IgD-negative memory B cell (primary cell): Measurements from ENCODE around the gene SRD5A1. TPM values are rescaled to one million over a fixed set of nuclear protein-coding genes. Genes with fewer than 3 reads are reported as not detected.
"Not testable (repeated sequence)": the region's sequence is repeated elsewhere in the genome, so short reads cannot be mapped to it uniquely, and the experiment has no call there.

Experiments
- H3K27ac Mint-ChIP-seq, 3 donors: one replicate each; pipeline ENCODE4 v1.8.0; 2020 to 2022; ENCODE audit warnings: mild to moderate bottlenecking in 3 of 3, mixed read lengths in 3 of 3, moderate library complexity in 1 of 3
- H3K27me3 Mint-ChIP-seq: one replicate; pipeline ENCODE4 v1.8.0; 2021; ENCODE audit warnings: mixed read lengths
- H3K36me3 Mint-ChIP-seq: one replicate; pipeline ENCODE4 v1.8.0; 2020; ENCODE audit warnings: mild to moderate bottlenecking, mixed read lengths
- H3K4me1 Mint-ChIP-seq, 3 donors: one replicate each; pipeline ENCODE4 v1.8.0; 2020 to 2022; ENCODE audit warnings: mixed read lengths in 3 of 3, mild to moderate bottlenecking in 1 of 3
- H3K4me3 Mint-ChIP-seq, 4 donors: one replicate each; pipeline ENCODE4 v1.8.0; 2020 to 2022; ENCODE audit warnings: mild to moderate bottlenecking in 4 of 4, mixed read lengths in 4 of 4, moderate library complexity in 3 of 4
- H3K9me3 Mint-ChIP-seq, 3 donors: one replicate each; pipeline ENCODE4 v1.8.0; 2020 to 2021; ENCODE audit warnings: mixed read lengths in 3 of 3, mild to moderate bottlenecking in 1 of 3
- polyA plus RNA-seq: library from polyadenylated mRNA; unstranded; fragments of 300-500 nt; fragmentation: Illumina TruSeq; gene quantifications from one replicate; pipeline ENCODE4 v1.2.3, GENCODE V29; 2021

Gene SRD5A1
- polyA plus RNA-seq, 1 donor from 2014 or later, result 14.9 TPM

DNA sequence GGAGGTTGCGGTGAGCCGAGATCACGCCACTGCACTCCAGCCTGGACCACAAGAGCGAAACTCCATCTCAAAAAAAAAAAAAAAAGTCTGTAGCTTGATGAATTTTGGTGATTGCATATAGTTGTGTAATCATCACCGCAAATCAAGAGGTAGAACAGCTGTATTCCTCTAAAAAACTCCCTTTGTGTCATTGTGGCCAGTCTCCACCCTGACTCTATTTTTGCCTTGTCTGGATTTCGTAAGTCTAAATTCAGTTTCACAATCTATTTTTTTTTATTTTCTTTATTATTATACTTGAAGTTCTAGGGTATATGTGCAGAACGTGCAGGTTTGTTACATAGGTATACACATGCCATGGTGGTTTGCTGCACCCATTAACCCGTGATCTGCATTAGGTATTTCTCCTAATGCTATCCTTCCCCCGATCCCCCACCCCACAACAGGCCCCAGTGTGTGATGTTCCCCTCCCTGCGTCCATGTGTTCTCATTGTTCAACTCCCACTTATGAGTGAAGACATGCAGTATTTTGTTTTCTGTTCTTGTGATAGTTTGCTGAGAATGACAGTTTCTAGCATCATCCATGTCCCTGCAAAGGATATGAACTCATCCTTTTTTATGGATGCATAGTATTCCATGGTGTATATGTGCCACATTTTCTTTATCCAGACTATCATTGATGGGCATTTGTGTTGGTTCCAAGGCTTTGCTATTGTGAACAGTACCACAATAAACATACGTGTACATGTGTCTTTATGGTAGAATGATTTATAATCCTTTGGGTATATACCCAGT is 12.5 kb downstream of the SRD5A1 start:
- H3K27me3 Mint-ChIP-seq, H3K4me3 Mint-ChIP-seq: not testable (repeated sequence)

DNA sequence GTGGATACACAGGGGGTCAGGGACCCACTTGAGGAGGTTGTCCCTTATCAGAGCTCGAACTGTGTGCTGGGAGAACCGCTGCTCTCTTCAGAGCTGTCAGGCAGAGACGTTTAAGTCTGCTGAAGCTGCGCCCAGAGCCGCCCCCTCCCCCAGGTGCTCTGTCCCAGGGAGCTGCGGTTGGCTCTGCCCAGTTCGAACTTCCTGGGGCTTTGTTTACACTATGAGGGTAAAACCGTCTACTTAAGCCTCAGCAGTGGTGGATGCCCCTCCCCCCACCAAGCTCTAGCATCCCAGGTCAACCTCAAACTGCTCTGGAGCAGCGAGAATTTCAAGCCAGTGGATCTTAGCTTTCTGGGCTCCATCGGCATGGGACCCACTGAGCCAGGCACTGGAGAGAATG is 15.9 kb downstream of the SRD5A1 start:
- H3K4me1 Mint-ChIP-seq, result peaks cover 12 to 16% (median 16%) of the 10 kb centered on the region in 3 donors

More for the DNA sequence above, 12.5 kb downstream of the SRD5A1 start:
- peaks cover 6 to 11% (median 8%) of the 10 kb centered on the region in 3 donors for H3K4me1 Mint-ChIP-seq
- H3K27ac Mint-ChIP-seq, H3K9me3 Mint-ChIP-seq: not testable (repeated sequence)
- H3K36me3 Mint-ChIP-seq, result peaks cover 12% of the 10 kb centered on the region

GRCh38 chr5:6649681-6650080 is 16.4 kb downstream of the SRD5A1 start:
- Mint-ChIP-seq H3K36me3 (peaks cover 16% of the 10 kb centered on the region), H3K27me3 (no peaks in the 10 kb centered on the region), H3K4me1 (peaks cover 12 to 14% (median 14%) of the 10 kb centered on the region in 3 donors), H3K9me3 (no peaks in the 10 kb centered on the region), H3K27ac (no peak overlapping the region), H3K4me3 (no peak overlapping the region)

More for the DNA sequence above, 15.9 kb downstream of the SRD5A1 start:
- Mint-ChIP-seq H3K4me3 (no peak overlapping the region), H3K36me3 (peaks cover 16% of the 10 kb centered on the region), H3K27me3 (no peaks in the 10 kb centered on the region), H3K27ac (no peak overlapping the region), H3K9me3 (no peaks in the 10 kb centered on the region)

DNA sequence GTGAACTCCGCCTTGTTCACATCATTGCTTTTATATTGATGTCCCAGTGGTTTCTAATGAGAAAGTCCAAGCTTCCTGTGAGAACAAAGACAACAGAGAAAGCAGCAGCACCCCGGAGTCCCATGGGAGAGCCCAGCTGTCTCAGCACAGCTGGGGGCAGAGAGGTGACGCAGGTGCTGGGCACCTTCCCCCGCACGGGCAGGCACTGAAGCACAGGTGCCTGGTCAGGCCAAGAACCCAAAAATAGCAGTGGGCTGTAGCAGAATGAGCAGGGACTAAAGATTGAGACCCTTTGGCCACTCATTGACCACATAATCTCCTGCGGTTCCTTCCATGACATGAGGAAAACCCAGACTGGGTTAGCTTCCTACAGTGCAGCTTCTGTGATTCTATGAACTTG is 18.8 kb downstream of the SRD5A1 start:
- Mint-ChIP-seq H3K36me3 (peaks cover 27% of the 10 kb centered on the region), H3K4me3 (peak overlapping the region in 2 of 4 donors; percentile 38 to 81), H3K4me1 (peaks cover 12 to 13% (median 13%) of the 10 kb centered on the region in 3 donors), H3K27ac (peak overlapping the region; percentile 35 to 88 (median 37)), H3K9me3 (peaks cover 0 to 17% (median 4%) of the 10 kb centered on the region in 3 donors), H3K27me3 (no peaks in the 10 kb centered on the region)

DNA sequence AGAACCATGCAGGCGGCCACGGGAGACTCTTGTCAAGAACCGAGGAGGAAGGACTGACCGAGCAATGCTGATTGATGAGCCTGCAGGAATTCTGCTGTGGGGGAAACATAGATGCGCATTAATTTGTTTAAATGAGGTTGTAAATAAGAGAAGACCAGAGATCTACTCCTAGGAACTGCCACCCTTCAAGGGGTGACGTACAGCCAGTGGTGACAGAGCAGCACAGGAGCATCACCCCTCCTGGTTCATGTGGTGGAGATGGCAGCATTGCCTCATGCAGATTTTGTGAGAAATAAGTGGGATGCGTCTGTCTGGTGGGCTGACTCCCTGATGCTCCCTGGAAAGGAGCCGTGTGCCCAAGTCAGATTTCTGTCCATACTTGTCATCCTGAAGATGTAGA is 22.2 kb downstream of the SRD5A1 start:
- no peaks in the 10 kb centered on the region for H3K27me3 Mint-ChIP-seq
- no peak overlapping the region for H3K4me3 Mint-ChIP-seq
- H3K27ac Mint-ChIP-seq, result no peak overlapping the region
- H3K36me3 Mint-ChIP-seq, result peaks cover 29% of the 10 kb centered on the region
- peaks cover 12 to 18% (median 14%) of the 10 kb centered on the region in 3 donors for H3K4me1 Mint-ChIP-seq
- peaks cover 0 to 20% (median 7%) of the 10 kb centered on the region in 3 donors for H3K9me3 Mint-ChIP-seq

DNA sequence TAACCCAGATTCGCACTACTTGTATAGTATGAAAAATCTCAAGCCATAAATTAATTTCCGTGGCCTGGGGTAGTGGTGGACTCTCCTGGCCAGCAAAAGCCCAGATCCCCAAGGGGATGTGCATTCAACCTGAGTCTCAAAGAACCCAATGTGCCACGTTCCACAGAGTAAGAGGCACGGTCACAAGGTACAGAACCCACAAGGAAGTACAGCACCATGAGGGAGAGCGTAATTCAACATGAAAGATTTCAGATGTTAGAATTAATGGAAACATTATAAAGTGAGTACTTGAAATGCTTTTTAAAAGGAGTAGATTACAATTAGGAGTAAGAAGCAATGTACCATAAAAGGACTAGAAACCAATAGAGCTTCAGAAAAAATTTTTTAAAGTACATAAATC is 23.4 kb downstream of the SRD5A1 start:
- Mint-ChIP-seq H3K4me3 (peak overlapping the region in 1 of 4 donors; percentile 24), H3K9me3 (peaks cover 0 to 20% (median 7%) of the 10 kb centered on the region in 3 donors), H3K27me3 (no peaks in the 10 kb centered on the region), H3K36me3 (peaks cover 29% of the 10 kb centered on the region), H3K4me1 (peaks cover 16 to 23% (median 18%) of the 10 kb centered on the region in 3 donors), H3K27ac (peak overlapping the region in 1 of 3 donors; percentile 43)

DNA sequence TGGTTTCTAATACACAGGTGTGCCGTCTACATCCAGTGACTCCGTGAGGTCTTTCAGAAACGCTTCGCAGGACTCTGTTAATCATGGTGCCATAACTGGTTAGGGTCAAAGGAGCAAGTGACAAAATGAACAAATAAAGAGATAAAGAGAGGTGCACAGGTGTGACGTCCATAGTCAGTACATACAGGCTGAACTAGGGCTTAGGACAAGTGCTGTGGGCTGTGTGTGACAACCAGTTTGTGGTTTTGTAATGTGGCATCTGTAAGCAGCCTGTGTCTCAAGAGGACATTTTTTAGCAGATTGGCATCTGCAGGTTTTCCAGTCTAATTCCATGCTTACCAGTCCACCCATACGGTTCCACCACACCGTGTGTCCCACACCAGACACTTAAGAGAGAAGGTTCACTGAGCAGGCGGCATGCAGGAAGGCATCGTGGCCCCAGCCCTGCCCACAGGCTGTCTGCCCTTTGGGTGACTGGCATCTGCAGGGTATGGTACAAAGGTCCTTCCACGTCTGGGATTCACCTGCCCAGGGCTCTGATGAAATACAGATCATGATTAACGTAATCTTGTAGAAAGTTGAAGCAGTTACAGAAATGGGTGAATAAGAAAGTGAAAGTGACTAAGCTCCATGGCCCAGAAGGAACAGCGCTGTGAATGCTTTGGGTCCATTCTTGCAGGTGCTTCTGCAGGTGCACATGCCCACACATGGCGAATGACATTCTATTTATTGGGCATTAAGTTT is 26.9 kb downstream of the SRD5A1 start:
- peaks cover 10 to 17% (median 12%) of the 10 kb centered on the region in 3 donors for H3K4me1 Mint-ChIP-seq
- peaks cover 24% of the 10 kb centered on the region for H3K36me3 Mint-ChIP-seq
- peaks cover 0 to 19% (median 7%) of the 10 kb centered on the region in 3 donors for H3K9me3 Mint-ChIP-seq
- H3K4me3 Mint-ChIP-seq, result peak overlapping the region; percentile 39 to 91 (median 83)
- H3K27me3 Mint-ChIP-seq, result no peaks in the 10 kb centered on the region
- peak overlapping the region; percentile 70 to 96 (median 86) for H3K27ac Mint-ChIP-seq

DNA sequence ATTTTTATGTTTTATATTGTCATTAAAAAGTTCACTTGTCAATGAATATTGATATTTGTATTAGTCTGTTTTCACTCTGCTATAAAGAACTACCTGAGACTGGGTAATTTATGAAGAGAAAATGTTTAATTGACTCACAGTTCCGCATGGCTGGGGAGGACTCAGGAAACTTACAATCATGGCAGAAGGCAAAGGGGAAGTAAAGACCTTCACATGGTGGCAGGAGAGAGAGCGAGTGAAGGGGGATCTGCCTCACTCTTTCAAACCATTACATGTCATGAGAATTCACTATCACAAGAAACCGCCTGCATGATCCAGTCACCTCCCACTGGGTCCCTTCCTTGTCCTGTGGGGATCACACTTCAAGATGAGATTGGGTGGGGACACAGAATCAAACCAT is 27.4 kb downstream of the SRD5A1 start:
- Mint-ChIP-seq H3K4me1 (peaks cover 10 to 17% (median 12%) of the 10 kb centered on the region in 3 donors), H3K4me3 (peak overlapping the region; percentile 39 to 91 (median 83)), H3K27ac (peak overlapping the region; percentile 70 to 96 (median 86)), H3K9me3 (peaks cover 0 to 15% (median 7%) of the 10 kb centered on the region in 3 donors), H3K36me3 (peaks cover 19% of the 10 kb centered on the region), H3K27me3 (no peaks in the 10 kb centered on the region)

GRCh38 chr5:6666762-6667161 is 33.5 kb downstream of the SRD5A1 start:
- peak overlapping the region in 1 of 3 donors; percentile 68 for H3K27ac Mint-ChIP-seq
- no peak overlapping the region for H3K4me3 Mint-ChIP-seq
- no peaks in the 10 kb centered on the region for H3K27me3 Mint-ChIP-seq
- peaks cover 0 to 5% (median 0%) of the 10 kb centered on the region in 3 donors for H3K4me1 Mint-ChIP-seq
- no peaks in the 10 kb centered on the region for H3K9me3 Mint-ChIP-seq
- peaks cover 14% of the 10 kb centered on the region for H3K36me3 Mint-ChIP-seq

DNA sequence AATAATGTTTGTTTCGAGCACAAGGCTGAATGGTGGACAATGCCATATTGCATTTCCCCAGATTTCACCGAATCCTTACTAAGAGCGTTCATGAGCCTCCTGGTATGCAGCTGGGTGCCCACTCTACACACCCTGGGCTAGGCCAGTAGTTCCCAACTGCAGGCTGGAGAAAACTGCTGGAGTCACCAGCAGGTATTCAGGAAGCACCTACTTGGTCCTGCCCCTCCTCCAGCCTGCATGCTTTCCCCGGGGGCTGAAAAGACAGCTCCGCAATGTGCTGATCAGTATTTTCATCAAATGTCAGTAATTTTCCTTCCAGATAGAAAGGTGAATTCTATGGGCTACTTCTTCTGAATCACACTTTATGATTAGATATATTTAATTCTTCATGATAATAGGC is 34.4 kb downstream of the SRD5A1 start:
- Mint-ChIP-seq H3K4me3 (no peak overlapping the region), H3K36me3 (peaks cover 16% of the 10 kb centered on the region), H3K4me1 (peaks cover 0 to 2% (median 0%) of the 10 kb centered on the region in 3 donors), H3K27ac (no peak overlapping the region), H3K27me3 (no peaks in the 10 kb centered on the region), H3K9me3 (no peaks in the 10 kb centered on the region)

DNA sequence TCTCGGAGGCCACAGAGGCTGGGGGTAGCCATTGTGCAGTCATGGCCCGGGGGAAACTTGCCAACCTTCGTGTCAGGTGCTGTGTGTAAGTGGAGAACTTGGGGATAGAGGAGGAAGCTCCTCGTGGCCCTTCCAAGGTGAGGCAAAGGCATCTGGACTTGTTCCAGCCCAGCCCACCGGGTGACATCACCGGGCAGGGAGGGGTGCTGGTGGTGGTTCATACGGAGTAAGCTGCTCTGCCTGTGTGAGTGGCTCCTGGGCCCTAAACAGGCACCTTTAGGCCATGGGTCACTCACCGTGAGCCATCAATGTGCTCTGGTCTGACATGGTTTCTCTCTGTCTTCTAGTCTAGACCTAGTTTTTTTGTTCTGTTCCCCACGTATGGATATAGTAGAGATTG is 35.5 kb downstream of the SRD5A1 start:
- H3K9me3 Mint-ChIP-seq, H3K27ac Mint-ChIP-seq, H3K4me1 Mint-ChIP-seq, H3K4me3 Mint-ChIP-seq, H3K27me3 Mint-ChIP-seq: not testable (repeated sequence)
- peaks cover 17% of the 10 kb centered on the region for H3K36me3 Mint-ChIP-seq

GRCh38 chr5:6673031-6673430 is 39.8 kb downstream of the SRD5A1 start:
- Mint-ChIP-seq H3K4me1 (peaks cover 0 to 2% (median 0%) of the 10 kb centered on the region in 3 donors), H3K27me3 (no peaks in the 10 kb centered on the region), H3K36me3 (peaks cover 19% of the 10 kb centered on the region), H3K27ac (no peak overlapping the region), H3K9me3 (no peaks in the 10 kb centered on the region), H3K4me3 (no peak overlapping the region)

DNA sequence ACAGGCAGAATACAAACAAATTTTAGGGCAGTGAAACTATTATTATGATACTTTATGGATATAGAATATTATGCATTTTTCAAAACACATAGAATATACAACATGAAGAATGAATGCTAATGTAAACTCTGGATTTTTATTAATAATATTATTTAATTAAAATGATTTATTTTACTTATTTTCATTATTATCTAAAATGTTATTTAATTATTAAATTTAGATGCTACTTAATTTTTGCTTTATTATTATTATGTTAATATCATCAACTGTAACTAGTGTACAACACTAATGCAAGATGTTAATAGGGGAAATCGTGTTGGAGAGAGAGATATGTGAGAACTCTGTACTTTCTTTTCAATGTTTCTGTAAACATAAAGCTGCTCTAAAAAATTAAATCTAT is 40.7 kb downstream of the SRD5A1 start:
- no peak overlapping the region for H3K27ac Mint-ChIP-seq
- H3K4me1 Mint-ChIP-seq, result peaks cover 0 to 2% (median 0%) of the 10 kb centered on the region in 3 donors
- peaks cover 19% of the 10 kb centered on the region for H3K36me3 Mint-ChIP-seq
- H3K4me3 Mint-ChIP-seq, result no peak overlapping the region
- no peaks in the 10 kb centered on the region for H3K27me3 Mint-ChIP-seq
- H3K9me3 Mint-ChIP-seq, result no peaks in the 10 kb centered on the region

- Mint-ChIP-seq H3K9me3 (no peaks in the 10 kb centered on the region), H3K27ac (no peak overlapping the region), H3K4me3 (no peak overlapping the region), H3K27me3 (no peaks in the 10 kb centered on the region), H3K4me1 (peaks cover 0 to 2% (median 0%) of the 10 kb centered on the region in 3 donors), H3K36me3 (peaks cover 15% of the 10 kb centered on the region)
Measured at GRCh38 chr5:6674421-6674820, 41.2 kb downstream of the SRD5A1 start.

GRCh38 chr5:6674886-6675285 is 41.6 kb downstream of the SRD5A1 start:
- no peaks in the 10 kb centered on the region for H3K9me3 Mint-ChIP-seq
- peaks cover 12% of the 10 kb centered on the region for H3K36me3 Mint-ChIP-seq
- no peak overlapping the region for H3K27ac Mint-ChIP-seq
- H3K4me3 Mint-ChIP-seq, result no peak overlapping the region
- H3K27me3 Mint-ChIP-seq, result no peaks in the 10 kb centered on the region
- H3K4me1 Mint-ChIP-seq, result peaks cover 0 to 2% (median 0%) of the 10 kb centered on the region in 3 donors
